Activated naive CD4-positive, alpha-beta T cell treated with anti-CD3 and anti-CD28 coated beads, Interleukin-2, amount 50 U/mL, for 72 hours (primary cell): ENCODE measurements around the gene CRYGN. TPM values are rescaled to one million over a fixed set of nuclear protein-coding genes. Genes with fewer than 3 reads are reported as not detected.

Experiments
- ATAC-seq, 2 donors: fragments of 150-1000 bp; cut with Tn5 transposase; 2 replicates each; pipeline ENCODE4 v1.10.0; 2021; ENCODE audit warnings: mild to moderate bottlenecking in 2 of 2, moderate library complexity in 2 of 2
- DNase-seq, 2 donors: peaks; one replicate each; pipeline ENCODE4 v3.0.0; 2021 to 2022; ENCODE audit warnings: low spot score in 2 of 2
- H3K27ac Mint-ChIP-seq, 2 donors: one replicate each; pipeline ENCODE4 v1.8.0; 2022; ENCODE audit warnings: mild to moderate bottlenecking in 2 of 2, mixed read lengths in 2 of 2
- H3K36me3 Mint-ChIP-seq, 2 donors: one replicate each; pipeline ENCODE4 v1.8.0; 2022; ENCODE audit warnings: mixed read lengths in 2 of 2
- H3K9me3 Mint-ChIP-seq, 2 donors: one replicate each; pipeline ENCODE4 v1.8.0; 2022; ENCODE audit warnings: mixed read lengths in 2 of 2
- total RNA-seq, 2 donors: library from RNA; stranded (reverse); gene quantifications; one replicate each; pipeline ENCODE4 v1.2.3, GENCODE V29; 2022

CRYGN gene
- total RNA-seq, 2 donors from 2014 or later = 0.61 TPM; not detected in 1

DNA sequence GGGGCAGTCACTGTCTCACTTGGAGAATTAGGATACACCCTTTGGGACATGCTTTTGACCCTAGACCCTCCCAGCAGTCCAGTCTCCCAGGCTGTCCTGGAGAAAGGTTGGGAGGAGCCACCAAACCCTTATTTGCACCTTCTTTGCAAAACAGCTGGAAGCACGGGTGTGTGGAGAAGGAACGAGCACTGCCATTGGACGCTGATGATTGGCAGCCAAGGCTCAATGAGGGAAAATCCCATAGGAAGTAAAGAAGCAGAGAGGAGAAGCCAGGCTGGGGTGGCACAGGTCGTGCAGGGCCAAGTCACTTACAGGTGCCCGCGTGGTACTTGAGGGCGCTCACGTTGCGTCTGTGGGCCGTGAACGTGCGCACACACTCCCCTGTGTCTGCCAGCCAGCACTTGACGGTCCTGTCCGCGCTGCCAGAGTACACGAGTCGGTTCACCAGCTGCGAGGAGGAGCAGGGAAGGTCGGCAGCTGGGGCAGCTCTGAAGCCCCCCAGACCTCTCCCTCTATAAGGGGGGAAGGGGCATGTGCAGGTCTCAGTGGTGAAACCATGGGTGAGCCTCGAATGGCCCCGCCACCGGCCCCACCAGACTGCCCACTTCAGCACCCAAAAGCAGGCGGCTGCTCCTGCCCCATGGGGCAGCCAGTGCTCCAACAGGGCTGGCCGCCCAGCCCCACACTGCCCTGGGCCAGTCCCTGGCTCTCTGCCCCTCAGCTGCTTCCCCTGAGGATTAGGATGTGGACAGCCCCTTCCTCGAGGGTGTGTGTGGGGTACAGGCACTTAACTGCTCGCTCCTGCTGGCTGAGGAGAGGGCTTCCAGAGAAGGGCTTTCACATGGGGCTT is 54.9 kb downstream of the CRYGN start:
- no peak for ATAC-seq
- no peaks in the 10 kb centered on the region for H3K36me3 Mint-ChIP-seq

DNA sequence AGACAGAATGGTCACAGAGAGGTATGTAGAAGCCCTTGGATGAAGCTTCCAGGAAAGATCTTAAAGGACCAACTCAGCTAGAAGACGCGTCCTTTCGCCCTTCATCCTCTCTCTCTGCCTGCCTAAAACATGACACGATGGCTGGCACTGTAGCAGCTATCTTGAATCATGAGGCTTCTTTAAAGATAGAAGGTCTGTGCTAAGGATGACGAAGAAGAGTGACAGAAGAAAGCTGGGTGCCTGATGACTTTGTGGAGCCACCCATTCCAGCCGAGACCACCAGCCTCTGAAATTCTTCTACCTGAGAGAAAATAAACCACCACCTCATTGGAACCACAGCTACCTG is 55.6 kb downstream of the CRYGN start:
- DNase-seq (no peak), ATAC-seq (no peak)

More for the DNA sequence above, 54.9 kb downstream of the CRYGN start:
- no peak for DNase-seq
- H3K9me3 Mint-ChIP-seq = no peaks in the 10 kb centered on the region
- H3K27ac Mint-ChIP-seq = no peak overlapping the region

DNA sequence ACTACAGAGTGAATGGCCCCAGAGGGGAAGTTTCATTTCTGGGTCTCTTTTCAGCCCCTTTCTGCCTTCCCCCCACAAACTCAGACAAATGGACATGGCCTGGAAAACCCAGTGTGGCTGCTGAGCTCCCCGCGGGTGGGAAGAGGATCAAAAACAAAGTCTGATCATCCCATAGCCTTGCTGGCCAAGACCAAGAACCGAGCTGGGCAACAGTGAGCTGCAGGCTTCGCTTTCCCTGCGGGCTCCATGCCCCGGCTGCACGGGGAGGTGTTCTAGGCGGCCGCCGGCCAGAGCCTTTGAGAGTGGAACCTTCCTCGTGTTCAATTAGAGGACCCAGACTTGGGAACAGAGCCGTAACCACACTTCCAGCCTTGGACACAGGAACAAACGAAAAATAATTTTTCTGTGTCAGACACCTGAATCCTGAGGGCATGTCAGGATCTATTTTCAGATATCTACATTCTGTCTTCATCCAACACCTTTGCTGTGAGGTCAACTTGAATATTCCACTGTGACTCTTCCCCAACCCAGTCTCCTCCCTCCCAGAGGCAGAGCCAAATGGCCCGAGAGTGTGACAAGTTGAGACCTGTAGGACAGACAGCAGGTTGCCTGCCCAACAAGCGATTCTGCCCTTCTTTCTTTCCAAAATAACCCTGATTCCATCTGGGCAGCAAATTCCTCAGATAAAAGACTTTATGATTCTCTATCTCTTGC is 56.1 kb downstream of the CRYGN start:
- Mint-ChIP-seq H3K9me3 (no peaks in the 10 kb centered on the region), H3K36me3 (no peaks in the 10 kb centered on the region), H3K27ac (no peak overlapping the region)
- no peak for DNase-seq
- ATAC-seq = no peak

More for the DNA sequence above, 55.6 kb downstream of the CRYGN start:
- H3K9me3 Mint-ChIP-seq = no peaks in the 10 kb centered on the region
- H3K27ac Mint-ChIP-seq = no peak overlapping the region
- no peaks in the 10 kb centered on the region for H3K36me3 Mint-ChIP-seq

DNA sequence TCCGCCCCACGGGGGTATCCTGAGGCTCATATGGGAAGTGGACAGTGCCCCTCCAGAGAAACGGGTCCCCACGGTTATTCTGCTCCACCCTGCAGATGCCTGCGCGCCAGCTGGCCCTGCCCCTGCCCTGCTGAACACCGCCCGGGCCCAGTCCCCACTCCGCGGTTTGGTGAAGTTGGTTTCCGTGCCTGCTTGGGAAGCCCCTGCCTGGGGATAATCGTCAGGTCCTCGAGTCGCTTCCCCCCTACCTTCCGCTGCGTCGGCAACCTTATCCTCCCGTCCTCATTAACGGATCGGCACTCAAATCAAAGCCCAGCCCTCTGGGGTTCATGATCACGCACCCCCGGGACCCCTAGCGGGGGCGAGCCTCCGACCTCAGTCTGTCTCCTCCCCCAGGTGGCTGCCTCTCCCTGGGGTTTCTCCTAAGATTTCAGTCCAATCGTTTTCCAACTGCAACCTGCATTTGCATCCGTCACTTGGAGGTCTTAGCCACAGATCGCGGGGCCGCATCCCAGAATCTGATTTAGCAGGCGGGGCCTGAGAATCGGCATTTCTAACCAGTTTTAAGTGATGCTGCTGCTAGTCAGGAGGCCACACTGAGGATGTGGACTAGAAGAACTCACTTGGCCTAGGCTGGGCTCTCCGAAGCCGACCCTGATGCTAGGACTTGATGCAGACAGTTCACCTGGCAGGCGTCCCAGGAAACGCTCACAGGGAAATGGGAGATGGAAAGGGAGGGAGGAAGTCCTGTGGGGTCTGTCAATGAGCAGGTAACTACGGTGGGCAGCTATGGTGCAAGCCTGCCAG is 57.7 kb downstream of the CRYGN start:
- Mint-ChIP-seq H3K27ac (peak overlapping the region in 1 of 2 donors; percentile 43), H3K36me3 (no peaks in the 10 kb centered on the region), H3K9me3 (no peaks in the 10 kb centered on the region)
- no peak for DNase-seq
- peak; percentile 31 to 64 for ATAC-seq

- H3K27ac Mint-ChIP-seq = peak overlapping the region in 1 of 2 donors; percentile 43
- ATAC-seq (peak; percentile 48 to 57), DNase-seq (no peak)
- H3K9me3 Mint-ChIP-seq = no peaks in the 10 kb centered on the region
- no peaks in the 10 kb centered on the region for H3K36me3 Mint-ChIP-seq
These were observed 58.4 kb downstream of the CRYGN start for GRCh38 chr7:151381348-151382078.

DNA sequence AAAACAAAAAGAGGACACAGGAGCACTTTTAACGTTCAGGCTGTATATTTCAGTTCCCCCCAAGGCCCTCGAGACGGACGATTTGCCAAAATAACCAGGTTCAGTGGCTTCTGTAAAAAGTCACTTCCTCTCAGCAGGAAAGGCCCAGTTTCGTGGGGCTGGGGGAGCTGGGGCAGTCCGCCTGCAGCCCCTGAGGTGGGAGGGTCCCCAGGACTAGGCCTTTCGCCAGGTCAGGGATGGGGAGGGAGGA is 58.9 kb downstream of the CRYGN start:
- Mint-ChIP-seq H3K9me3 (no peaks in the 10 kb centered on the region), H3K36me3 (no peaks in the 10 kb centered on the region), H3K27ac (no peak overlapping the region)
- DNase-seq = no peak
- ATAC-seq = no peak

DNA sequence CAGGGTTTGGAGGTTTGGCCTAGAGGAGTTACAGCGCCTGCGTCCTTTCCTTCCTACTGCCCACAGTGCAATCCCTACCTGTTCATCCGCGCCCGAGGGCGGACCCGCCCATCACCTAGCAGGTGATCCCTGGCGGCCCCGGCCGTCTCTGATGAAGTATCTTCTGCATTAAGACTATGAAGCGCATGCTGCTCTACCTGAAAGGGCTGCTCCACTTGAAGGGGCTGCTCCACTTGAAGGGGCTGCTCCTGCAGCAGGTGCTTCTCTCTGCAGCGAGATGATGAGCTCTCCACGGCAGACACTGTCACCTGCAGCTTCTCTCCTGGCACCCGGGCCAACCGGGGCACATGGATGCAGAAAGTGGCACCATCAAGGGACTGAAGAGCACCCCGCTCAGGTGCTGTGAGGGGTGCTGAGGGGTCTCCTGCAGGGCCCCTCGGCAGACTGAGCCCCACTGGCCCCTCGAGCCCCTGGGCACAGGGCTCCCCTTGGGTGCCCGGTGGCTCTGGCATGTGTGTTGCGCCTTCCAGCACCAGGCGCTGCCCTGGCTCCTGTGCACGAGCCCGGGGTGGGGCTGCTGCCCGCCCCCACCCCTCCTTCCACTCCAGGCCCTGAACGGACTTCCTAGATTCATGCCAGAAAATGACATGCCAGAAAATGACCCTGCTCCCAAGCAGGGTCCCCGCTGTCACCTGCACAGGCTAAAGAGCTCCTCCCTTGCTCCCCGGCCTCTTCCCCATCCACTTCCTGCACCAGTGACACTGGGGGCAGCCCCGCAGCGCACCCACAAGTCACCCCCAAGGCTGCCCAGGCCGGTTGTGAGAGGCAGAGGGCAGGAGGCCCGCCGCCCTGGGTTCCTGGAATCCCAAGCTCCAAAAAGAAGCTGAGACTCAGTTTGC is 59.5 kb downstream of the CRYGN start:
- Mint-ChIP-seq H3K27ac (no peak overlapping the region), H3K36me3 (no peaks in the 10 kb centered on the region), H3K9me3 (no peaks in the 10 kb centered on the region)
- no peak for DNase-seq
- ATAC-seq = no peak

GRCh38 chr7:151379534-151380198 is 60.3 kb downstream of the CRYGN start:
- ATAC-seq (no peak), DNase-seq (no peak)
- Mint-ChIP-seq H3K27ac (no peak overlapping the region), H3K36me3 (no peaks in the 10 kb centered on the region), H3K9me3 (no peaks in the 10 kb centered on the region)

GRCh38 chr7:151379193-151379520 is 60.8 kb downstream of the CRYGN start:
- Mint-ChIP-seq H3K27ac (no peak overlapping the region), H3K9me3 (no peaks in the 10 kb centered on the region), H3K36me3 (no peaks in the 10 kb centered on the region)
- no peak for ATAC-seq
- DNase-seq = no peak

Other genes with a start within 250 kb of the CRYGN start
- 1 to 10 TPM in 1 of 2 donors, not detected in 1; 1.2 TPM for gene H2BK1, start 229.7 kb downstream of the CRYGN start, total RNA-seq
- 10 to 100 TPM; 23.5 to 33.6 TPM for gene ABCF2, start 212.9 kb downstream of the CRYGN start, total RNA-seq
- gene CHPF2, start 207.7 kb downstream of the CRYGN start, total RNA-seq = 10 to 100 TPM; 26.7 to 29.3 TPM
- gene SMARCD3, start 191.4 kb downstream of the CRYGN start, total RNA-seq = 1 to 10 TPM; 2.4 to 10.0 TPM
- gene NUB1, start 98.3 kb downstream of the CRYGN start, total RNA-seq = 100 to 1,000 TPM in 1 of 2 donors, 10 to 100 TPM in 1; 46.1 to 102 TPM
- not detected for gene WDR86, start 30.1 kb downstream of the CRYGN start, total RNA-seq
- 10 to 100 TPM; 37.1 to 81.9 TPM for gene RHEB, start 79.8 kb upstream of the CRYGN start, total RNA-seq